Measurements from ENCODE around the gene ADISSP.
A peak's percentile ranks its signal among the peaks of the same experiment; 100 is the strongest.

ADISSP gene

DNA sequence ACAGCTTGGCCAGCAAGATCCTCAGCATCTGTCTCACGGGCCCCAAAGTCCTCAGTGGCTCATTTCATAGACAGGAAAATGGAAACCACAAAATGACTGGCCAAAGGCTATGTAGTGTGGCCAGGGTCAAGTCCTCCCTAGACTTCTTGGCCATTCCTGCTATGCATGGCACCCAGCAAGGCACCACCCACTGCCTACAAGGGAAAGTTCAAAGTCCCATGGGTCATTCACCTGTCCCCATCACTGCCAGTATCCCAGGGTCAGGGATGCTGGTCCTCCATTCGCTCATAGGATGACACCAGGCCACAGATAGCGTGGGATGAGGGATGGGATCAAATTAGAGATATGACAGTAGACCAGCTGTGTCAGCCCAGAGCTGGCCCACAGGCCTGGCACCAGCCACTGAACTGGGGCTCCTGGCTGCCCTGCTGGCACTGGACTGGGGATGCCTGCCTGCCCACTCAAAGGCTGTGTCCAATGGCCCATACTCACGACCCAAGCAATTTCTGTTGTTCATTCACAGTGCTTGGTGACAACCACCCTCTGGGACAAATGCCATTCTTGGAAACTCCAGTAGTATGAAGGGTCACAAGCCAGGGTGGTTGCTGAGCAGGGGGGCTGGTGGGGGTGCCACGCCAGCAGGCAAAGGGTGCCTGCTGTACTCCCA lies 11.6 kb downstream of the ADISSP start:
- H3K27ac Mint-ChIP-seq: peak overlapping the region; percentile 36
- TF ChIP-seq CTCF (IDR thresholded peaks at IDR 0.05): no peak
- DNase-seq: no peak
- peaks cover 24% of the 10 kb centered on the region for H3K27me3 Mint-ChIP-seq (ENCODE audit: low read depth, poor library complexity)
- H3K4me1 Mint-ChIP-seq: peaks cover 28% of the 10 kb centered on the region
- H3K4me3 Mint-ChIP-seq: no peak overlapping the region
- no peaks in the 10 kb centered on the region for H3K9me3 Mint-ChIP-seq
- H3K36me3 Mint-ChIP-seq (ENCODE audit: low read depth): peaks cover 16% of the 10 kb centered on the region

DNA sequence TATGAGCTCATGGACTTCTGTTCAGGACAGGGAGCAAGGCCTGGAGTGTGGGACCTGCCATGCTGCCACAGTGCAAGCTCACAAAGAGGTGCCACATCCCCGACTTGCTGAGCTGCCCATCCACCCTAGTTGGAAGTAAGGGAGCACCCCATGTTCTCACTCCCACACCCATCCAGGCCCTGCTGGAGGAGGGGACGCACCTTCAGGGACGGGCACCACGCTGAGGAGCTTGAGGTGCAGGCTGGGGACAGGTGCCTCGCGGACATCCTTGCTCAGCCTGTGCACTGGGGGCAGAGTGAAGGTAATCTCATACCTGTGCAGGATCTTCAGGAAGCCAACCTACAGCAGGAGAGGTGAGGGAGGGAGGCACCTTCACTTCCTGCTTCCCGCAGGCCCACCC lies 12.3 kb downstream of the ADISSP start:
- no peak overlapping the region for H3K27ac Mint-ChIP-seq
- H3K4me1 Mint-ChIP-seq: peaks cover 21% of the 10 kb centered on the region
- peaks cover 30% of the 10 kb centered on the region for H3K27me3 Mint-ChIP-seq (ENCODE audit: low read depth, poor library complexity)
- peaks cover 21% of the 10 kb centered on the region for H3K36me3 Mint-ChIP-seq (ENCODE audit: low read depth)
- no peak overlapping the region for H3K4me3 Mint-ChIP-seq
- DNase-seq: no peak
- no peaks in the 10 kb centered on the region for H3K9me3 Mint-ChIP-seq
- TF ChIP-seq CTCF (IDR thresholded peaks at IDR 0.05): no peak

- H3K27me3 Mint-ChIP-seq (ENCODE audit: low read depth, poor library complexity): peaks cover 36% of the 10 kb centered on the region
- peaks cover 11% of the 10 kb centered on the region for H3K4me1 Mint-ChIP-seq
- no peaks in the 10 kb centered on the region for H3K9me3 Mint-ChIP-seq
- TF ChIP-seq CTCF (IDR thresholded peaks at IDR 0.05): no peak
- H3K4me3 Mint-ChIP-seq: no peak overlapping the region
- no peak overlapping the region for H3K27ac Mint-ChIP-seq
- H3K36me3 Mint-ChIP-seq (ENCODE audit: low read depth): peaks cover 21% of the 10 kb centered on the region
- no peak for DNase-seq
These were observed 13.3 kb downstream of the ADISSP start for GRCh38 chr20:3754276-3754630.

- TF ChIP-seq CTCF (IDR thresholded peaks at IDR 0.05): no peak
- no peak overlapping the region for H3K4me3 Mint-ChIP-seq
- H3K27me3 Mint-ChIP-seq (ENCODE audit: low read depth, poor library complexity): peaks cover 40% of the 10 kb centered on the region
- no peaks in the 10 kb centered on the region for H3K9me3 Mint-ChIP-seq
- H3K36me3 Mint-ChIP-seq (ENCODE audit: low read depth): peaks cover 21% of the 10 kb centered on the region
- H3K4me1 Mint-ChIP-seq: peaks cover 5% of the 10 kb centered on the region
- no peak overlapping the region for H3K27ac Mint-ChIP-seq
- no peak for DNase-seq
These were observed 13.9 kb downstream of the ADISSP start for GRCh38 chr20:3753501-3754275.

- peak; percentile 66 for TF ChIP-seq CTCF (IDR thresholded peaks at IDR 0.05)
- no peaks in the 10 kb centered on the region for H3K9me3 Mint-ChIP-seq
- peaks cover 42% of the 10 kb centered on the region for H3K27me3 Mint-ChIP-seq (ENCODE audit: low read depth, poor library complexity)
- H3K4me3 Mint-ChIP-seq: no peak overlapping the region
- H3K36me3 Mint-ChIP-seq (ENCODE audit: low read depth): peaks cover 18% of the 10 kb centered on the region
- H3K27ac Mint-ChIP-seq: no peak overlapping the region
- peak; percentile 73 for DNase-seq
- H3K4me1 Mint-ChIP-seq: peaks cover 4% of the 10 kb centered on the region
These were observed 14.5 kb downstream of the ADISSP start for GRCh38 chr20:3753098-3753497.

DNA sequence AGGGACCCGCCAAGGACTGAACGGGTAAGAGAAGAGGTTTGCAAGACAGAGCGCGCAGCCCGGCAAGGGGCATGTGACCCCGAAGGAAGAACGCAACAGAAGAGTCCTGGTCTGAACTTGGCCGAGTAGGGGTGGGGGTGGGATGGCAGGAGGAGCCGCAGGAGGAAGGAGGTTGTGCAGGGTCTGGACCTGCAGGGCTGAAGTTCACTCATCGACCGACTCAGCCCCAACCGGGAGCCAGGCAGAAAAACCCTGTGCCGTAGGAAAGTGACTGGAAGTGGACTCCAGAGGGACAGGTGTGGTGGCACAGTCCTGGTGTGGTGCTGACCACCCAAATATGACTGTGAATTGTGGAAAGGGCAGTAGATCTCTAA lies 15.2 kb downstream of the ADISSP start:
- DNase-seq: no peak
- Mint-ChIP-seq H3K27me3 (ENCODE audit: low read depth, poor library complexity) (peaks cover 44% of the 10 kb centered on the region), H3K36me3 (ENCODE audit: low read depth) (peaks cover 12% of the 10 kb centered on the region), H3K27ac (no peak overlapping the region), H3K9me3 (no peaks in the 10 kb centered on the region), H3K4me1 (peaks cover 4% of the 10 kb centered on the region), H3K4me3 (peak overlapping the region; percentile 40)
- TF ChIP-seq CTCF (IDR thresholded peaks at IDR 0.05): no peak
